Ishikawa (cell line): Measurements from ENCODE around the gene FGFBP2.

Source experiments
- CREB1 ChIP-seq: IDR thresholded peaks from 2 replicates; pipeline ENCODE4 v1.6.1; 2012; ENCODE audit warnings: low read depth
- EGR1 ChIP-seq: IDR thresholded peaks from 2 replicates; pipeline ENCODE4 v1.6.1; 2012
- EP300 ChIP-seq: IDR thresholded peaks from 2 replicates; pipeline ENCODE4 v1.6.1; 2012; ENCODE audit warnings: borderline replicate concordance
- MAX ChIP-seq: IDR thresholded peaks from 2 replicates; pipeline ENCODE4 v1.6.1; 2012
- REST ChIP-seq: IDR thresholded peaks from 2 replicates; pipeline ENCODE4 v1.6.1; 2012; ENCODE audit warnings: low read depth, mild to moderate bottlenecking
- TAF1 ChIP-seq: IDR thresholded peaks from 2 replicates; pipeline ENCODE4 v1.6.1; 2012; ENCODE audit warnings: low read depth, mild to moderate bottlenecking
- TEAD4 ChIP-seq: IDR thresholded peaks from 2 replicates; pipeline ENCODE4 v1.6.1; 2012

- TF ChIP-seq MAX: no peak
- TF ChIP-seq TAF1: no peak
- no peak for TF ChIP-seq CREB1
- TF ChIP-seq EP300: no peak
- no peak for TF ChIP-seq REST
- TF ChIP-seq TEAD4: no peak
- no peak for TF ChIP-seq EGR1
Observed at GRCh38 chr4:15945516-15945915, 17.5 kb downstream of the FGFBP2 start.
